ENCODE measurements around the gene EEF2KMT. TPM values are rescaled to one million over a fixed set of nuclear protein-coding genes. Genes with fewer than 3 reads are reported as not detected.
A peak's percentile ranks its signal among the peaks of the same experiment; 100 is the strongest.

EEF2KMT gene
- total and polyA plus RNA-seq, 2 of the 4 experiments (the other 2 are of a cell fraction): 14.1 to 19.0 TPM

GRCh38 chr16:5040451-5040850 lies 57.1 kb downstream of the EEF2KMT start:
- Histone ChIP-seq H2BK5ac (ENCODE audit: low read depth, low read length, poor library complexity, severe bottlenecking) (no peak overlapping the region), H3K14ac (replicated peaks; ENCODE audit: low read depth, low read length) (no peak overlapping the region), H2AK5ac (ENCODE audit: low read depth, low read length) (no peak overlapping the region), H3K4me1 (ENCODE audit: control insufficient read depth, insufficient read depth, low read length) (no peaks in the 10 kb centered on the region; the same call in 1 of the 2 replicates), H2BK120ac (ENCODE audit: low read depth, low read length) (0 out of 2 replicates have a peak overlapping the region, but pooled peaks have one; percentile 8), H4K20me1 (ENCODE audit: insufficient read depth, low read length) (no peaks in the 10 kb centered on the region; the same call in 1 of the 2 replicates), H3K27me3 (ENCODE audit: control insufficient read depth, insufficient read depth, low read length) (peaks cover under 1% of the 10 kb centered on the region; the same call in 1 of the 2 replicates), H3K36me3 (ENCODE audit: control insufficient read depth, insufficient read depth, low read length) (no peaks in the 10 kb centered on the region), H4K8ac (ENCODE audit: low read depth in 2 of 2, low read length in 2 of 2) (no peak overlapping the region), H3K79me1 (ENCODE audit: low read depth in 1 of 2, low read length in 2 of 2) (no peaks in the 10 kb centered on the region), H2AFZ (replicated peaks; ENCODE audit: low read length, poor library complexity) (peak overlapping the region; percentile 51), H3K27ac (ENCODE audit: insufficient read depth, low read length) (no peak overlapping the region), H4K5ac (ENCODE audit: low read depth, low read length) (no peak overlapping the region), H2BK20ac (ENCODE audit: low read depth, low read length) (no peak overlapping the region), H3K56ac (ENCODE audit: extremely low read depth, insufficient read depth, low read length) (no peak overlapping the region), H4K91ac (ENCODE audit: insufficient read depth, low read depth, low read length) (no peak overlapping the region), H3K18ac (ENCODE audit: low read depth, low read length) (no peak overlapping the region), H3K4ac (ENCODE audit: low read depth, low read length) (no peak overlapping the region), H3K9me1 (ENCODE audit: insufficient read depth, low read length) (peaks cover 5% of the 10 kb centered on the region; the same call in 1 of the 2 replicates), H3K9ac (ENCODE audit: low read depth, low read length) (no peak overlapping the region), H3K4me3 (ENCODE audit: insufficient read depth, low read depth, low read length) (no peak overlapping the region), H3K9me3 (ENCODE audit: control insufficient read depth, insufficient read depth, low read length) (no peaks in the 10 kb centered on the region), H2AK9ac (replicated peaks; ENCODE audit: low read depth, low read length, poor library complexity) (no peak overlapping the region), H2BK15ac (ENCODE audit: low read depth, low read length) (no peak overlapping the region), H3K23ac (ENCODE audit: low read depth, low read length) (no peak overlapping the region), H3K4me2 (ENCODE audit: low read depth, low read length) (no peak overlapping the region)
- 58% methylated on average over 2 of the region's 7 CpGs; no CpG with 5 or more reads in 1 of the 2 experiments for WGBS, 2 experiments (ENCODE audit: extremely low coverage in 2 of 2, insufficient read length in 1 of 2)
- BruUV-seq (replicated peaks): no TSS peak
- ChIA-PET CTCF (no interaction called here), POLR2A (ENCODE audit: unreplicated experiment) (interaction anchor here (0.7 kb wide), 1 partner anchor 9 kb away, joined by 6 read pairs; no protein-coding TSS in a partner anchor)
- DNase-seq (no peak), ATAC-seq (ENCODE audit: low read depth) (no peak)
- in situ Hi-C loops (cut with MboI; ENCODE audit: low sequenced_read_pairs): no loop called here
- intact Hi-C loops (cut with micrococcal nuclease): no loop called here
- TF ChIP-seq MAZ (IDR thresholded peaks at IDR 0.05; ENCODE audit: borderline replicate concordance, low read depth, low read length) (no peak), ELK1 (IDR thresholded peaks at IDR 0.05; ENCODE audit: borderline replicate concordance, low read depth, low read length) (no peak), RAD21 (IDR thresholded peaks at IDR 0.05; ENCODE audit: low read length) (no peak), USF2 (IDR thresholded peaks at IDR 0.05; ENCODE audit: low read depth, low read length) (no peak), FOS (IDR thresholded peaks at IDR 0.05; ENCODE audit: low read depth, low read length) (no peak), CHD1 (IDR thresholded peaks at IDR 0.05; ENCODE audit: low read depth, low read length) (no peak), MAFK (IDR thresholded peaks at IDR 0.05; ENCODE audit: low read depth, low read length) (no peak), POLR2A (IDR thresholded peaks at IDR 0.05; ENCODE audit: low read depth, low read length) (no peak), CTCF (conservative IDR thresholded peaks at IDR 0.05; ENCODE audit: low read depth, low read length) (no peak), MXI1 (IDR thresholded peaks at IDR 0.05; ENCODE audit: borderline replicate concordance, low read depth, low read length) (no peak)
- dilution Hi-C loops (cut with HindIII; ENCODE audit: low sequenced_read_pairs, unreplicated experiment): no loop called here
